WERI-Rb-1 (cell line): ENCODE measurements around the gene UBE2G1.

Experiments
- DNase-seq: peaks from one replicate; pipeline ENCODE4 v3.0.0-alpha.2; 2020
- H3K27ac ChIP-seq: fragments of 250-450 bp; sonication (Bioruptor Pico); 2 replicates; pipeline ENCODE4 v1.5.1; 2020; ENCODE audit warnings: mild to moderate bottlenecking, moderate library complexity
- H3K27me3 ChIP-seq: fragments of 250-450 bp; sonication (Bioruptor Pico); 2 replicates; pipeline ENCODE4 v1.5.1; 2021; ENCODE audit warnings: mild to moderate bottlenecking, low read depth, moderate library complexity; ENCODE audit not compliant: insufficient read depth, severe bottlenecking
- H3K36me3 ChIP-seq: fragments of 250-450 bp; sonication (Bioruptor Pico); 2 replicates; pipeline ENCODE4 v1.5.1; 2020; ENCODE audit warnings: mild to moderate bottlenecking, moderate library complexity
- H3K4me3 ChIP-seq: 2 replicates; pipeline ENCODE4 v1.5.1; 2011; ENCODE audit warnings: low read depth, mild to moderate bottlenecking, control low read depth, low read length
- H3K9me3 ChIP-seq: fragments of 250-450 bp; sonication (Bioruptor Pico); 2 replicates; pipeline ENCODE4 v1.5.1; 2021; ENCODE audit warnings: mild to moderate bottlenecking, moderate library complexity; ENCODE audit not compliant: severe bottlenecking
- TF ChIP-seq, protein P1 (sequence below): IDR thresholded peaks from 2 replicates; pipeline ENCODE4 v1.5.1; 2011; ENCODE audit warnings: low read depth, mild to moderate bottlenecking, control low read depth, inconsistent platforms, low read length

Gene UBE2G1

DNA sequence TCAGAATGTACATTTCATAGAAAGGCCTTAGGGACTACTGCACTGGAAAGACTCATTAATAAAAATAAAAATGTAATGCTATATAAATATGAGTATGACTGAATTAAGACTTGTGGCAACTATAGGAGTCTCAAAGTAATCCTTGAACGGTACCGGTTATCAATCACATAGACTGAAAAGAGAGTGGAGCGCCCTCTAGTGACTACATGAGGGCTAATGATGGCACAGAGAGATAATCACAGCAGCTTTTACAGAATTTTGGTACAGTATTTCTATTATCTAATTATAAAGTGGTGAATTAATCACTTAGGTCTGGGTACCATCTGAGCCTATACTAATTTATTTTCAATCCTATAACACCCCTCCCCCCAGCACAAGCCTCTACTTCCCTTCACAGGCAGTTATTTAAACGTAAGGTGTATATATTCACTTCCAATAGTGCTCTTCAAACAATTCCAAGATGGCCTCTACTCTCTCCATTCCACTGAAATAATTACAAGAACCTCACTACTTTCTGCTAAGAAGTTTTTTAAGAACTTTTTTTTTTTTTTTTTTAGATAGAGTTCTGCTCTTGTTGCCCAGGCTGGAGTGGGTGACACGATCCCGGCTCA, 62.0 kb downstream of the UBE2G1 start:
- Histone ChIP-seq H3K27ac (no peak overlapping the region), H3K4me3 (no peak overlapping the region), H3K36me3 (peaks cover 36% of the 10 kb centered on the region), H3K27me3 (no peaks in the 10 kb centered on the region), H3K9me3 (no peaks in the 10 kb centered on the region)
- TF ChIP-seq, protein P1, sequence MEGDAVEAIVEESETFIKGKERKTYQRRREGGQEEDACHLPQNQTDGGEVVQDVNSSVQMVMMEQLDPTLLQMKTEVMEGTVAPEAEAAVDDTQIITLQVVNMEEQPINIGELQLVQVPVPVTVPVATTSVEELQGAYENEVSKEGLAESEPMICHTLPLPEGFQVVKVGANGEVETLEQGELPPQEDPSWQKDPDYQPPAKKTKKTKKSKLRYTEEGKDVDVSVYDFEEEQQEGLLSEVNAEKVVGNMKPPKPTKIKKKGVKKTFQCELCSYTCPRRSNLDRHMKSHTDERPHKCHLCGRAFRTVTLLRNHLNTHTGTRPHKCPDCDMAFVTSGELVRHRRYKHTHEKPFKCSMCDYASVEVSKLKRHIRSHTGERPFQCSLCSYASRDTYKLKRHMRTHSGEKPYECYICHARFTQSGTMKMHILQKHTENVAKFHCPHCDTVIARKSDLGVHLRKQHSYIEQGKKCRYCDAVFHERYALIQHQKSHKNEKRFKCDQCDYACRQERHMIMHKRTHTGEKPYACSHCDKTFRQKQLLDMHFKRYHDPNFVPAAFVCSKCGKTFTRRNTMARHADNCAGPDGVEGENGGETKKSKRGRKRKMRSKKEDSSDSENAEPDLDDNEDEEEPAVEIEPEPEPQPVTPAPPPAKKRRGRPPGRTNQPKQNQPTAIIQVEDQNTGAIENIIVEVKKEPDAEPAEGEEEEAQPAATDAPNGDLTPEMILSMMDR = peak; percentile 50
- DNase-seq = peak; percentile 42

DNA sequence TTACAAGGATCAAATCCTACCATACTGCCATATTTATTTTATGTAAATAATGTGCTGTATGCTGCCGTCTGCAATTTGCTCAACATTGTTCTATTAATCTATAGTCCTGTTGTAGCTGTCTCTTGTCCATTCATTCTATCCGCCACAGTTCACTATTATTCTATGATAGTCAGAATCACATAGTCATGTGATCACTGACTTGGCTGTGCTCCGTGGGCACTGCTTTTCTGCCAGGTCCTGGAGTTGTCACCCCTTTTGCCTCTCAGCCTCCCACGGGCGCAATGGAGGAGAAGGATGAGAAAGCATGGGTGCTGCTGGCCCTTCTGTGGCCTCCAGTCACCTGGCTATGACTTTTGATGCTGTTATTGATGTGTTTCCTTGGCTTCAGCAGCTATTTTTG, 65.4 kb downstream of the UBE2G1 start:
- no peaks in the 10 kb centered on the region for H3K9me3 ChIP-seq
- no peak overlapping the region for H3K4me3 ChIP-seq
- no peak for DNase-seq
- TF ChIP-seq, protein P1 = no peak
- H3K27me3 ChIP-seq = no peaks in the 10 kb centered on the region
- peaks cover 35% of the 10 kb centered on the region for H3K36me3 ChIP-seq
- no peak overlapping the region for H3K27ac ChIP-seq

DNA sequence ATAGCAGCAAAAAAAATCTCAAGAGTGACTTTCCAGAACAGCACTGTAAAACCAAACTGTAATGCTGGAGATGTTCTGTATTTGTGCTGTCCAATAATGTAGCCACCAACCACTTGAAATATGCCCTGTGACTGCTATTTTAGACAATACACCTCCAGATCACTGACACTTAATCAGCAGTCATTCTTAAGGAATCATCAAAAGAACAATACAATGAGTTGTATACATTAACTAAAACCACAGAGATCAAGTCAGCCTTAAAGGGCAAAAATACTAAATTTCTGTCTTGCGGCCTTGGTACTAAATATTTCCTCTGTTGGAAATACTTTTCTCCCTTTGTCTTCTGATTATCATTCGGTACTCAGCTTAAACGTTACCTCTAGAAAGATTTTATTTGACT, 69.1 kb downstream of the UBE2G1 start:
- Histone ChIP-seq H3K27ac (no peak overlapping the region), H3K4me3 (no peak overlapping the region)
- no peak for DNase-seq

DNA sequence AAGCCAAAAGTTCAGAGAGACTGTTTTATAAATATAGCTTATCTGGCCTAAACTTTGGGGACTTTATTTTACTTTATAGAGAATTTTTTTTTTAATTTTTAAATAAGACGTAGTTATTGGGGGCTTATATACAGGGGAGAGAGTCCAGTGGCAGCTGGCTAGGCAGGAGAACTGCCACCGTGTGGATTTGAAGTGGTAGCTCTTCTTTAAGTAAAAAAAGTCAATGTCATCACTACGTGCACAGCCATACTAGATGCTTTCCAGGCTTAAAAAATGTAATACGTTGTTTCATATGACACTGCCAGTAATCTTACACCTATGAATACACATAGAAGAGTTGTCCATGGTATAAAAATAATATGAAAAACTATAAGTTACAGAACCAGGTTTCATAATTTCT, 70.8 kb downstream of the UBE2G1 start:
- TF ChIP-seq, protein P1 = no peak
- no peaks in the 10 kb centered on the region for H3K9me3 ChIP-seq
- no peaks in the 10 kb centered on the region for H3K27me3 ChIP-seq
- no peak overlapping the region for H3K4me3 ChIP-seq
- DNase-seq = no peak
- no peak overlapping the region for H3K27ac ChIP-seq
- peaks cover 20% of the 10 kb centered on the region for H3K36me3 ChIP-seq

More for the DNA sequence above, 69.1 kb downstream of the UBE2G1 start:
- H3K9me3 ChIP-seq = no peaks in the 10 kb centered on the region
- no peaks in the 10 kb centered on the region for H3K27me3 ChIP-seq
- H3K36me3 ChIP-seq = peaks cover 20% of the 10 kb centered on the region
- TF ChIP-seq, protein P1 = no peak

DNA sequence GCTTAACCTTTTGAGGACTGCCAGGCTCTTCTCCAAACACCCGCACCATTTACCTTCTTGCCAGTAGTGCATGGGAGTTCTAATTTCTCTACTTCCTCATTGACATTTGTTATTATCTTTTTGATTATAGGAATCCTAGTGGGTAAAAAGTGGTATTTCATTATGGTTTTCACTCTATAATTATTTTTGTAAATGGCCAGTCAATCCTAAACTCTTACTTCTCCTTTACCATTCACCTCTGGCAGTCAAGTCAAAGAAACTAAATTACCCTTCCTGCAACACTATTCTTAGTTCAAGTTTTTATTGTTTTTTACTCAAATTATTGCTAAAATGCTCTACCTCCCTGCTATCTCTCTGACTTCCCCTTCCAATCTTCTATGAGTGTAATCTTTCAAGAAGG, 72.9 kb downstream of the UBE2G1 start:
- no peak overlapping the region for H3K27ac ChIP-seq
- TF ChIP-seq, protein P1 = no peak
- no peaks in the 10 kb centered on the region for H3K9me3 ChIP-seq
- H3K27me3 ChIP-seq = no peaks in the 10 kb centered on the region
- no peak overlapping the region for H3K4me3 ChIP-seq
- no peak for DNase-seq
- peaks cover 28% of the 10 kb centered on the region for H3K36me3 ChIP-seq

DNA sequence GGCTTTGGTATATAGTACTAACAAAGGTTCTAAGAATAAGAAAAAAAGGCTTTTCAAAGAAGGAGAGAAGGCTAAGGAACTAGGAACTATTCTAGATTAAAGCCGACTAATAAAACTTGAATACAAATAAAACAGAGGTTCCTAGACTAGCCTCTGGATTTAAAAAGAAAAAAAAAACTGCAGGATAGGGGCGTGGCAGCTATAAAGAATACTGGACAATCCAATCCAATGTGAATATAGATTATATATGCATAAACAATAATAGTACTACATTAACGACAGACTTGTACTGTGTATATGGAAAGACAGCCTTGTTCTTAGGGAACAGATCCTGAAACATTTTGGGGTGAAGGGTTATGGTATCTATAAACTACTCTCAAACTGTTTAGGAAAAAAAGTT, 78.8 kb downstream of the UBE2G1 start:
- Histone ChIP-seq H3K4me3 (no peak overlapping the region), H3K36me3 (peaks cover 20% of the 10 kb centered on the region), H3K27me3 (no peaks in the 10 kb centered on the region), H3K27ac (no peak overlapping the region), H3K9me3 (no peaks in the 10 kb centered on the region)
- TF ChIP-seq, protein P1 = no peak
- DNase-seq = no peak
